ENCODE measurements around the gene DDB1.

DDB1 gene

DNA sequence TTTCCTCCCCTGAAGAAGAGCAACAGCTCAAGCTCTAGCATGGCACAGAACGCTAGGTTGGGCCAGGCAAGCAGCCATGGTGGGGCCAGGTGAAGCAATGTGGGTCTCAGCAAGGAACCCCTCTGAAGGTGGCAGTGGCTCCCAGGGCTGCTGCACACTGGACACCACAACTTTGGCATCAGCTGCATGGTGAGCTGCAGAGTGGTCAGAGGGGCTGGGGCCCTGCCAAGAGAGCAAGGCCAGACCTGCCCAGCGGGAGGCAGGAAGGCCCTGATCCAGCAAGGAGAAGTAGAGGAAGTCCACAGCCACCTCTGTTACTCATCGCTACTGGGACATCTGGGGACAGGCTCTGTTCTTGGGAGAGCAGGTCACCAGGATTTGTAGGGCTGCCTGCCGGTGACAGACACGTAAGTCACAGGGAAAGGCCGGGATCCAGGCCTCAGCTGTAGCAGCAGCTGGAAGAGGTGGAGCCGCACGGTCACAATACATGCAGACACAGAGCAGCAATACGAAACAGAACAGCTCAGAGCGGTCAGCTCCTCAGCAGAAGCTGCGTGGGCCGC lies 16.4 kb upstream of the DDB1 start:
- no peak overlapping the region for H3K27ac ChIP-seq
- no peaks in the 10 kb centered on the region for H3K27me3 ChIP-seq
- H3K4me3 ChIP-seq (ENCODE audit: low read depth in 1 of 2, low read length in 1 of 2): no peak overlapping the region
- H3K9me3 ChIP-seq: no peaks in the 10 kb centered on the region
- no peak for TF ChIP-seq CTCF (IDR thresholded peaks at IDR 0.05)
- peaks cover 4 to 7% of the 10 kb centered on the region in 2 experiments for H3K4me1 ChIP-seq (ENCODE audit: control insufficient read depth in 1 of 2, insufficient read depth in 1 of 2, low read depth in 1 of 2, low read length in 1 of 2)
- H3K36me3 ChIP-seq: peaks cover 77% of the 10 kb centered on the region

- no peak overlapping the region for H3K27ac ChIP-seq
- no peaks in the 10 kb centered on the region for H3K27me3 ChIP-seq
- H3K4me1 ChIP-seq (ENCODE audit: control insufficient read depth in 1 of 2, insufficient read depth in 1 of 2, low read depth in 1 of 2, low read length in 1 of 2): peaks cover 0 to under 1% of the 10 kb centered on the region in 2 experiments
- TF ChIP-seq CTCF (IDR thresholded peaks at IDR 0.05): no peak
- no peaks in the 10 kb centered on the region for H3K9me3 ChIP-seq
- H3K4me3 ChIP-seq (ENCODE audit: low read depth in 1 of 2, low read length in 1 of 2): no peak overlapping the region
- H3K36me3 ChIP-seq: peaks cover 68% of the 10 kb centered on the region
Observed at GRCh38 chr11:61347916-61348461, 15.1 kb upstream of the DDB1 start.

- no peak overlapping the region for H3K27ac ChIP-seq
- H3K4me1 ChIP-seq (ENCODE audit: control insufficient read depth in 1 of 2, insufficient read depth in 1 of 2, low read depth in 1 of 2, low read length in 1 of 2): no peaks in the 10 kb centered on the region
- peaks cover 80% of the 10 kb centered on the region for H3K36me3 ChIP-seq
- no peaks in the 10 kb centered on the region for H3K9me3 ChIP-seq
- no peak for TF ChIP-seq CTCF (IDR thresholded peaks at IDR 0.05)
- H3K4me3 ChIP-seq (ENCODE audit: low read depth in 1 of 2, low read length in 1 of 2): no peak overlapping the region
- H3K27me3 ChIP-seq: no peaks in the 10 kb centered on the region
Observed at GRCh38 chr11:61345954-61346843, 13.3 kb upstream of the DDB1 start.

GRCh38 chr11:61345170-61345610 lies 12.3 kb upstream of the DDB1 start:
- no peaks in the 10 kb centered on the region for H3K9me3 ChIP-seq
- H3K27ac ChIP-seq: no peak overlapping the region
- H3K4me3 ChIP-seq (ENCODE audit: low read depth in 1 of 2, low read length in 1 of 2): no peak overlapping the region
- H3K4me1 ChIP-seq (ENCODE audit: control insufficient read depth in 1 of 2, insufficient read depth in 1 of 2, low read depth in 1 of 2, low read length in 1 of 2): no peaks in the 10 kb centered on the region
- peaks cover 72% of the 10 kb centered on the region for H3K36me3 ChIP-seq
- no peaks in the 10 kb centered on the region for H3K27me3 ChIP-seq
- TF ChIP-seq CTCF (IDR thresholded peaks at IDR 0.05): no peak

DNA sequence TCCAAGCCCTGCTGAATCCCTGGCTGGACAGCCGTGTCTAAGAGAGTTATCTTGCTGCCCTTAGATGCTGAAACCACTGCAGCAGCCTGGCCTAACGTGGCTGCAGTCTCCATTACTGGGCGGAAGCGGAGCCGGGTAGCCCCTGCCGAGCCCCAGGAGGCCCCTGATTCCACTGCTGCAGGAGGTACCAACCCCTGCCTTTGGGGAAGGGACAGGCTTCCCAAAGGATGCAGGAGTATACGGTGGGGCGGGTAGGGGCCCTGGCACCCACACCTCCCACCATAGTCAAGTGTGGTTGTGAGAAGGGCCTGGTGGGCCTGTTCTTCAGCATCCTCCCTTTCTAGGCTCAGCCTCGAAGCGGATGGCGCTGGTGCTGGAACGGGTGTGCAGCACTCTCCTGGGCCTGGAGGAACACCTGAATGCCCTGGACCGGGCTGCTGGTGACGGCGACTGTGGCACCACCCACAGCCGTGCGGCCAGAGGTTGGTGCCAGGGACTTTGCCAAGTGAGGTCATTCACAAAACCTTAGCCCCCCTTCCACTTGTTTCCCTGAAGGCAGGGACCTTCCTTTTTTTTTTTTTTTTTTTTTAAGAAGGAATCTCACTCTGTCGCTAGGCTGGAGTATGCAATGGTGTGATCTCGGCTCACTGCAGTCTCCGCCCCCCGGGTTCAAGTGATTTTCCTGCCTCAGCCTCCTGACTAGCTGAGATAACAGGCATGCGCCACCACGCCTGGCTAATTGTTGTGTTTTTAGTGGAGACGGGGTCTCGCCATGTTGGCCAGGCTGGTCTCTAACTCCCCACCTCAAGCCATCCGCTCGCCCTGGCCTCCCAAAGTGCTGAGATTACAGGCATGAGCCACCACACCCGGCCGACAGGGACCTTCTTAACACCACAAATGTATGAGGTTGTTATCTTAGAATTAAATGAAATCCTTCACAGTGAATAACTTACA lies 11.2 kb upstream of the DDB1 start:
- Histone ChIP-seq H3K9me3 (no peaks in the 10 kb centered on the region), H3K27ac (no peak overlapping the region), H3K36me3 (peaks cover 66% of the 10 kb centered on the region), H3K4me3 (ENCODE audit: low read depth in 1 of 2, low read length in 1 of 2) (no peak overlapping the region), H3K27me3 (no peaks in the 10 kb centered on the region), H3K4me1 (ENCODE audit: control insufficient read depth in 1 of 2, insufficient read depth in 1 of 2, low read depth in 1 of 2, low read length in 1 of 2) (no peaks in the 10 kb centered on the region)
- TF ChIP-seq CTCF (IDR thresholded peaks at IDR 0.05): no peak
